Natural killer cell (primary cell): Measurements from ENCODE around the gene PLXNC1. TPM values are rescaled to one million over a fixed set of nuclear protein-coding genes. Genes with fewer than 3 reads are reported as not detected.

Experiments
- ATAC-seq, 3 donors: fragments of 150-1000 bp in 2 of 3; fragments of 200-7000 bp in 1 of 3; cut with Tn5 transposase; 1 replicate in 1 of 3; 2 replicates in 2 of 3; pipeline ENCODE4 v1.10.0; 2021; ENCODE audit warnings: mild to moderate bottlenecking in 2 of 3, moderate library complexity in 2 of 3
- DNase-seq, 2 donors: peaks; one replicate each; pipeline versions ENCODE4 v3.0.0 to v3.0.0-alpha.2; 2013 to 2021; ENCODE audit warnings: mixed read lengths in 1 of 2
- H3K27ac ChIP-seq: one replicate; pipeline ENCODE4 v1.5.1; 2013; ENCODE audit warnings: mild to moderate bottlenecking, low read length
- H3K27me3 ChIP-seq: one replicate; pipeline ENCODE4 v1.6.1; 2013; ENCODE audit warnings: low read length; ENCODE audit not compliant: control insufficient read depth, insufficient read depth
- H3K36me3 ChIP-seq: one replicate; pipeline ENCODE4 v1.6.1; 2013; ENCODE audit warnings: low read length; ENCODE audit not compliant: control insufficient read depth, insufficient read depth
- H3K4me1 ChIP-seq: one replicate; pipeline ENCODE4 v1.6.1; 2013; ENCODE audit warnings: low read length; ENCODE audit not compliant: control insufficient read depth, insufficient read depth
- H3K4me3 ChIP-seq: one replicate; pipeline ENCODE4 v1.5.1; 2013; ENCODE audit warnings: low read length
- H3K9me3 ChIP-seq: one replicate; pipeline ENCODE4 v1.6.1; 2013; ENCODE audit warnings: low read length; ENCODE audit not compliant: control insufficient read depth, insufficient read depth
- H3K27ac Mint-ChIP-seq, 2 donors: one replicate each; pipeline ENCODE4 v1.8.0; 2022; ENCODE audit warnings: mild to moderate bottlenecking in 2 of 2, mixed read lengths in 2 of 2, moderate library complexity in 1 of 2
- H3K27me3 Mint-ChIP-seq, 2 donors: one replicate each; pipeline ENCODE4 v1.8.0; 2022; ENCODE audit warnings: low read depth in 2 of 2, mixed read lengths in 2 of 2
- H3K36me3 Mint-ChIP-seq: one replicate; pipeline ENCODE4 v1.8.0; 2022; ENCODE audit warnings: mixed read lengths
- H3K4me1 Mint-ChIP-seq, 2 donors: one replicate each; pipeline ENCODE4 v1.8.0; 2022; ENCODE audit warnings: mixed read lengths in 2 of 2
- H3K4me3 Mint-ChIP-seq: one replicate; pipeline ENCODE4 v1.8.0; 2022; ENCODE audit warnings: mild to moderate bottlenecking, moderate library complexity, mixed read lengths
- H3K9me3 Mint-ChIP-seq, 2 donors: one replicate each; pipeline ENCODE4 v1.8.0; 2022; ENCODE audit warnings: mixed read lengths in 2 of 2
- WGBS: methylation state at CpG from one replicate; pipeline ENCODE4 v1.1.7; 2013; ENCODE audit warnings: missing lambda C conversion rate; ENCODE audit not compliant: insufficient coverage; 5-methylcytosine and 5-hydroxymethylcytosine counted together
- intact Hi-C: fragments of 100-400 bp; cut with micrococcal nuclease; formaldehyde crosslinking; loops from one replicate; pipeline ENCODE4 v1.14.2; 2022
- total RNA-seq, 4 donors: library from RNA; stranded (reverse); fragments of 120-200 nt in 1 of 4; gene quantifications; one replicate each; pipeline versions ENCODE4 v1.2.3 to v1.2.4, GENCODE V29; 2013 to 2022
- TF ChIP-seq, protein P1 (sequence below): fragments of 200-600 bp; IDR thresholded peaks from one replicate; pipeline ENCODE4 v1.8.0; 2022; ENCODE audit warnings: antibody characterized with exemption

The PLXNC1 gene
- total RNA-seq, 3 donors from 2014 or later (not counting 1 experiment from before 2014, with no cell fraction given) = 22.0 to 30.7 (median 26.5) TPM

DNA sequence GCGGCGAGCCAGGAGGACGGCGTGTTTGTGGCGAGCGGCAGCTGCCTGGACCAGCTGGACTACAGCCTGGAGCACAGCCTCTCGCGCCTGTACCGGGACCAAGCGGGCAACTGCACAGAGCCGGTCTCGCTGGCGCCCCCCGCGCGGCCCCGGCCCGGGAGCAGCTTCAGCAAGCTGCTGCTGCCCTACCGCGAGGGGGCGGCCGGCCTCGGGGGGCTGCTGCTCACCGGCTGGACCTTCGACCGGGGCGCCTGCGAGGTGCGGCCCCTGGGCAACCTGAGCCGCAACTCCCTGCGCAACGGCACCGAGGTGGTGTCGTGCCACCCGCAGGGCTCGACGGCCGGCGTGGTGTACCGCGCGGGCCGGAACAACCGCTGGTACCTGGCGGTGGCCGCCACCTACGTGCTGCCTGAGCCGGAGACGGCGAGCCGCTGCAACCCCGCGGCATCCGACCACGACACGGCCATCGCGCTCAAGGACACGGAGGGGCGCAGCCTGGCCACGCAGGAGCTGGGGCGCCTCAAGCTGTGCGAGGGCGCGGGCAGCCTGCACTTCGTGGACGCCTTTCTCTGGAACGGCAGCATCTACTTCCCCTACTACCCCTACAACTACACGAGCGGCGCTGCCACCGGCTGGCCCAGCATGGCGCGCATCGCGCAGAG is 873 bp downstream of the PLXNC1 start:
- Mint-ChIP-seq H3K4me3 (peak overlapping the region; percentile 94), H3K4me1 (peaks cover 23 to 44% of the 10 kb centered on the region in 2 donors), H3K27ac (peak overlapping the region in 1 of 2 donors; percentile 79), H3K9me3 (no peaks in the 10 kb centered on the region), H3K36me3 (no peaks in the 10 kb centered on the region), H3K27me3 (no peaks in the 10 kb centered on the region)
- Histone ChIP-seq H3K36me3 (no peaks in the 10 kb centered on the region), H3K4me3 (peak overlapping the region; percentile 42), H3K27me3 (no peaks in the 10 kb centered on the region), H3K27ac (no peak overlapping the region), H3K4me1 (peaks cover 22% of the 10 kb centered on the region), H3K9me3 (no peaks in the 10 kb centered on the region)
- TF ChIP-seq, protein P1, sequence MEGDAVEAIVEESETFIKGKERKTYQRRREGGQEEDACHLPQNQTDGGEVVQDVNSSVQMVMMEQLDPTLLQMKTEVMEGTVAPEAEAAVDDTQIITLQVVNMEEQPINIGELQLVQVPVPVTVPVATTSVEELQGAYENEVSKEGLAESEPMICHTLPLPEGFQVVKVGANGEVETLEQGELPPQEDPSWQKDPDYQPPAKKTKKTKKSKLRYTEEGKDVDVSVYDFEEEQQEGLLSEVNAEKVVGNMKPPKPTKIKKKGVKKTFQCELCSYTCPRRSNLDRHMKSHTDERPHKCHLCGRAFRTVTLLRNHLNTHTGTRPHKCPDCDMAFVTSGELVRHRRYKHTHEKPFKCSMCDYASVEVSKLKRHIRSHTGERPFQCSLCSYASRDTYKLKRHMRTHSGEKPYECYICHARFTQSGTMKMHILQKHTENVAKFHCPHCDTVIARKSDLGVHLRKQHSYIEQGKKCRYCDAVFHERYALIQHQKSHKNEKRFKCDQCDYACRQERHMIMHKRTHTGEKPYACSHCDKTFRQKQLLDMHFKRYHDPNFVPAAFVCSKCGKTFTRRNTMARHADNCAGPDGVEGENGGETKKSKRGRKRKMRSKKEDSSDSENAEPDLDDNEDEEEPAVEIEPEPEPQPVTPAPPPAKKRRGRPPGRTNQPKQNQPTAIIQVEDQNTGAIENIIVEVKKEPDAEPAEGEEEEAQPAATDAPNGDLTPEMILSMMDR = peak; percentile 35
- peak; percentile 49 to 62 for DNase-seq
- intact Hi-C loops = no loop called here
- WGBS = under 1% methylated on average over 76 of the region's 76 CpGs
- peak; percentile 26 to 54 (median 48) for ATAC-seq

DNA sequence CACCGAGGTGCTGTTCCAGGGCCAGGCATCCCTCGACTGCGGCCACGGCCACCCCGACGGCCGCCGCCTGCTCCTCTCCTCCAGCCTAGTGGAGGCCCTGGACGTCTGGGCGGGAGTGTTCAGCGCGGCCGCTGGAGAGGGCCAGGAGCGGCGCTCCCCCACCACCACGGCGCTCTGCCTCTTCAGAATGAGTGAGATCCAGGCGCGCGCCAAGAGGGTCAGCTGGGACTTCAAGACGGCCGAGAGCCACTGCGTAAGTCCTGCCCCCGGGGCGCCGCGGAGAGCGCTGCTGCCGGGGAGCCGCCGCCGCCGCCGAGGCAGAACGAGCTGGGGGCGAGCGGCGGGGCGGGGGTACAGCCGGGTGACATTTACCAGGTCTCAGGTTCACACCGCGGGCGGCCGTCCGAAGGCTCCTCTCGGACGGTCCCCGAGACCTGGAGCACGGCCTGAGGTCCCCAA is 1.4 kb downstream of the PLXNC1 start:
- no peak overlapping the region for H3K27ac ChIP-seq
- H3K9me3 ChIP-seq = no peaks in the 10 kb centered on the region
- intact Hi-C loops = loop anchor here (10.0 kb wide), 1 partner anchor 115 kb away; no protein-coding TSS in a partner anchor
- no peaks in the 10 kb centered on the region for H3K36me3 ChIP-seq
- Mint-ChIP-seq H3K9me3 (no peaks in the 10 kb centered on the region), H3K4me3 (peak overlapping the region; percentile 94), H3K27me3 (no peaks in the 10 kb centered on the region), H3K36me3 (no peaks in the 10 kb centered on the region), H3K4me1 (peaks cover 23 to 44% of the 10 kb centered on the region in 2 donors), H3K27ac (peak overlapping the region; percentile 53 to 79)
- peaks cover 22% of the 10 kb centered on the region for H3K4me1 ChIP-seq
- H3K27me3 ChIP-seq = no peaks in the 10 kb centered on the region
- H3K4me3 ChIP-seq = peak overlapping the region; percentile 42
- under 1% methylated on average over 49 of the region's 49 CpGs for WGBS
- ATAC-seq (peak; percentile 5 to 9 (median 6)), DNase-seq (no peak)
- TF ChIP-seq, protein P1 = no peak

- H3K9me3 ChIP-seq = no peaks in the 10 kb centered on the region
- TF ChIP-seq, protein P1 = no peak
- peaks cover 22% of the 10 kb centered on the region for H3K4me1 ChIP-seq
- Mint-ChIP-seq H3K4me3 (peak overlapping the region; percentile 94), H3K4me1 (peaks cover 23 to 46% of the 10 kb centered on the region in 2 donors), H3K27ac (peak overlapping the region; percentile 53 to 79), H3K27me3 (no peaks in the 10 kb centered on the region), H3K9me3 (no peaks in the 10 kb centered on the region), H3K36me3 (no peaks in the 10 kb centered on the region)
- intact Hi-C loops = loop anchor here (10.0 kb wide), 1 partner anchor 114 kb away; no protein-coding TSS in a partner anchor
- H3K36me3 ChIP-seq = no peaks in the 10 kb centered on the region
- no peak overlapping the region for H3K27ac ChIP-seq
- WGBS = 7% methylated on average over 33 of the region's 33 CpGs
- DNase-seq (peak; percentile 30 to 54), ATAC-seq (peak; percentile 14 to 22 (median 19))
- H3K27me3 ChIP-seq = no peaks in the 10 kb centered on the region
- H3K4me3 ChIP-seq = peak overlapping the region; percentile 42
Measured at GRCh38 chr12:94150240-94151121, 2.1 kb downstream of the PLXNC1 start.
